DMS153 treated with DMSO at 0.1 percent for 48 hours (cell line): Measurements from ENCODE around the gene KCTD7.
"Not testable (repeated sequence)": the region's sequence is repeated elsewhere in the genome, so short reads cannot be mapped to it uniquely, and the experiment has no call there.

Experiments used
- DNase-seq: peaks from one replicate; lab custom pipeline; 2025; ENCODE audit not compliant: unreplicated experiment; lab: John Stamatoyannopoulos, UW

KCTD7 gene

DNA sequence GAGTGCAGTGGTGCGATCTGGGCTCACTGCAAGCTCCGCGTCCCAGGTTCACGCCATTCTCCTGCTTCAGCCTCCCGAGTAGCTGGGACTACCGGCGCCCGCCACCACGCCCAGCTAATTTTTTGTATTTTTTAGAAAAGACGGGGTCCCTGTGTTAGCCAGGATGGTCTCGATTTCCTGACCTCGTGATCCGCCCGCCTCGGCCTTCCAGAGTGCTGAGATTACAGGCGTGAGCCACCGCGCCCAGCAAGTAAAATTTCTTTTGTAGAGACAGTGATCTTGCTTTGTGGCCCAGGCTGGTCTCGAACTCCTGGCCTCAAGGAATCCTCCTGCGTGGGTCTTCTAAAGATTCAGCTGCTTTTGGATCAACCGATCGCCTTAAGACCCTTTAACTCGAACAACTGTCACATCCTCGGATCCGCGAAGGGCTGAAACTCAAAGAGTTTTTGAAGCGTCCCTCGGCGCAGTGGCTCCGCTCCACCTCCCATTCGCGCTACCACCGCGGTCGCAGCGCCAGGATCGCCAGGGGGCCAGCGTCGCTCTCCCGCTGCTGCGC, 25.1 kb downstream of the KCTD7 start:
- not testable (repeated sequence) for DNase-seq

DNA sequence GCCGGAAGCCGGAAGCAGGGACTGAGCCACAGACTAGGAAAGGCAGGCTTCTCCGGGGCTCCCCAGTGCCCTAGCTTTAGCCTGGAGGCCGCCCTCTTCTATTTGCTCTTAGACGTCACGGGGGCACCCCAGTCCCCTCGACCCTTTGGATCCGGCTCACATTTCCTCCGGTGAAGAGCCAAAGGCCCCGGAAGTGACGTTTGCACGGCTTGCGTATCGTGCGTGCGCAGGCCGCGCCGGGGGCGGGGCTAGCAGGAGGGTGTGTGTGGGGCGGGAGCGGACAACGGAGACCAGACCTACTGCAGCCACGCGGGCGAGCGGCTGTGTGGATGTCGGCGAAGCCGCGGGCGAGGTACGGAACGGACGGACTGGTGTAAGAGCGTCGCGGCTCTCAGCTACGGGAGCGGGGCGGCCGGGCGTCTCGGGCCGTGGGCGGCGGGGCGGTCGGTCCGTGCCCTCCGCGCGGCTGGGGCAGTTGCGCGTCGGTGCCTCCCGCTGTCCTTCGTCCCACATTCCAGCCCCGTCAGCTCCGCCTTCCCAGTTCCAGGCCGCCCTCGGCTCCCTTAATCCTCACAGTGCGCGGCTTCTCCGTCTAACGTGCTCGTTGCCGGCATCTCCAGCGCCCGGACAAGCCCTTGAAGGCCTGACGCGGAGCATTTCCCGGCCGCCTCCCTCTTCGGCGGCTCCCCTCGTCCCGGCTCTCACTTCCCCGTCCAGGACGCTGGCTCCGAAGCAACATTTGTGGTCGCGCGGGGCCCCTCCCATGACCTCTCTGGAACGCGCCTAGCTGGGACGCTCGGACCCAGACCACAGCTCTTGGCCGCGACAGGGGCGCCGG, 25.8 kb downstream of the KCTD7 start:
- DNase-seq, result peak; percentile 91

DNA sequence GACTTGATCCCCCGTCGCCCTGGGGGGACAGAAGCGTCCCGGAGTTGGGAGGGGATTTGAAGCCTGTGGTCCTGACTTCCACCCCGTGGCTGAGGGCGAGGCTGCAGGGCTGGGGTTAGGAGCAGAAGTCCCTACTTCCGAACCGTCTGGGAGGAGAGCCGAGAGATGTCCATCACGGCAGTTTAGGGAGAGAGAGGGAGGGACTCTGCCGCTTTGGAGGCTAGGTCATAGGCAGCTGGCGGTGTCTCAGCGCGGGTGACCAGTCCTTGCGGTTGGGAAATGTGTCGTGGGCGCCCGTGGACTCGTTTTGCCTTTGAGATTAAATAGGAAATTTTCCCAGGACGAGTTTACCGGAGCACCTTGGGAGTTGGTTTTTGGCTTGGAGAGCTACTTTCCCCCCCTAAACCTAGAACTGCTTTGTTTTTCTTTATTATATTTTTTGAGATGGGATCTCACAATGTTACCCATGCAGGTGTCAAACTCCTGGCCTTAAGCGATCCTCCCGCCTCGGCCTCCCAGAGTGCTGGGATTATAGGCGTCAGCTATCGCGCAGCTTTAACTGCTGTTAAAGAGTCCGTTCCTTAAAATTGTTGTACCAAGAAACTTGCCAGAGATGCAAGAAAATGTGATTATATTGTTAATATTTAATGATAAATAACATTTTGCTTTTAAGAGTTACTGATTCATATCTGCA, 26.6 kb downstream of the KCTD7 start:
- not testable (repeated sequence) for DNase-seq

DNA sequence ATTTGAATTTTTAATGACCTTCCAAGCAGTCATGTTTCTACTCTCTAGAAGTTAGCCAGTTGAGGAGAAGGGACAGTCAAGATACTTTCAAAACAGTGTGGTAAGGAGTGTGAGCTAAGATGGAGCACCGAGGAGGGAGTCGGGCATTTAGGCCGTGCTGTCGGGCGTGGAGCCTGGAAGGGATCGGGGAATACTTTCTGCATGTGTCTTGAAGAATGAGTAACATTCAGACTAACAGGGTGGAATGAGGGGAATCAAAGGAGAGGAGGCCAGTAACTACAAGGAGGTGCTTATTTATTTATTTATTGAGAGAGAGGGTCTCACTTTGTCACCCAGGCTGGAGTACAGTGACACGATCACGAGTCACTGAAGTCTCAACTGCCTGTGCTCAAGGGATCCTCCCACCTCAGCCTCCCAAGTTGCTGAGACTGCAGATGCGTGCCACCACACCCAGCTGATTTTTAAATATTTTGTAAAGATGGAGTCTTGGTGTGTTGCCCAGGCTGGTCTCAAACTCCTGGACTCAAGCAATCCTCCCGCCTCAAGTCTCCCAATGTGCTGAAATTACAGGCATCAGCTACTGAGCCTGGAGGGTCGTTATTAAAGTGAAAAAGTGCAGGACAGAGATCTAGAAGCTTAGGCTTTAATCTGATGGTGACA, 27.3 kb downstream of the KCTD7 start:
- DNase-seq, result not testable (repeated sequence)

DNA sequence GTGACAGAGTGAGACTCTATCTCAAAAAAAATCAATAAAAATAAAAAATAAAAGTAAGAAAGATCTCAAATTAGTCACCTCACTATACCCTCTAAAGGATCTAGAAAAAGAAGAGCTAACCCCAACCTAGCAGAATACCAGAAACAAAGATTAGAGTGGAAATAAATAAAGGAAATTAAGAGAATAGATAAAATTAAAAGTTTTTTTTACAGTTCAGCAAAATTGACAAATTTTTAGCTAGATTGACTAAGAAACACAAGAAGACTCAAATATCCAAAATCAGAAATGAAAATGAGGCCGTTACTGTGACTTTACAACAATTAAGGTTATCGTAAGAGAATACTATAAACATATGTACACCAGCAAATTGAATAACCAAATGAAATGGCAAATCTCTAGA, 29.1 kb downstream of the KCTD7 start:
- DNase-seq, result no peak

DNA sequence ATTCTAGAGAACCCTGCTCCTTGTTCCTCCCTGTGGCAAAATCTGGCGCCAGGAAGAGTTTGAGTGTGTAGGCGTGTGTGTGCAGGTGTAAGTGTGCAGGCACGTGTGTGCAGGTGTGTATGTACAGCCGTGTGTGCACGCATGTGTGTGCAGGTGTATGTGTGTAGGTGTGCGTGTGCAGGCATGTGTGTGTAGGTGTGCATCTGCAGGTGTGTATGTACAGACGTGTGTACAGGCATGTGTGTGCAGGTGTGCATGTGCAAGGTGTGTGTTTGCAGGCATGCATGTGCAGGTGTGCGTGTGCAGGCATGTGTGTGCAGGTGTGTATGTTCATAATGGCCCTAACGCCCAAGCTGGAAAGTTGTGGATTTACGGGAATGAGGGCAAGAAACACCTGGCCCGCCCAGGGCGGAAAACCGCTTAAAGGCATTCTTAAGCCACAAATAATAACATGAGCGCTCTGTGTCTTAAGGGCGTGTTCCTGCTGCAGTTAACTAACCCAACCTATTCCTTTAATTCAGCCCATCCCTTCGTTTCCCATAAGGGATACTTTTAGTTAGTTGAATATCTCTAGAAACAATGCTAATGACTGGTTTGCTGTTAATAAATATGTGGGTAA, 34.1 kb downstream of the KCTD7 start:
- no peak for DNase-seq

DNA sequence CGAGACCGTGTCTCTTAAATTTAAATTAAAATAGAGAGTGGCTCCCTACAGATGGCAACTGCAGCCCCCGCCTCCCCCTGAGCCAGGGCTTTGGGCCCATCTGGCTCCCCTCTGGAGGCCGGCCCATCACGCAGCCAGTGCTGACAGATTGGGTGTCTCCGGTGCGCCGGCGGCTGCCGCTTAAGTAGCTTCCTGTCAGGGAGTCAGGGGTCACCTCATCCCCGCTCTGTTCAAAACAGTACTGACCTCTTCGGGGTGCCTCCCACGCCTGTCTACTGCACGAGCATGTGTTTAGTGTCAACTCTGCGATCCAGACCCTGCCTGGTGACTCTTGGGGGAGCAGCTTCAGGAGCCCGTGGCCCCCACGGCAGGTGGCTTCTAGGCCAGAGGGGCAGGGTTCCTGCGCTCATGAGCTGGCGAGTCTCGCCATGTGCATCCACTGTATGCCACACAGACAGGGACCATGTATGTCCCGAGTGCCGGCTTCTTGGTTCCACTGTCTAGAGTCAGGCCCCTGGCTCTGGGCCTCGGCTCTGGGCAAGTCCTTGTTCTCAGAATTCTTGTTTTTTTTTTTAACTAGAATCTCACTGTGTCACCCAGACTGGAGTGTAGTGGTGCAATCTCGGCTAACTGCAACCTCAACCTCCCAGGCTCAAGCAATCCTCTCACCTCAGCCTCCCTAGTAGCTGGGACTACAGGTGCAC, 36.1 kb downstream of the KCTD7 start:
- DNase-seq, result no peak

DNA sequence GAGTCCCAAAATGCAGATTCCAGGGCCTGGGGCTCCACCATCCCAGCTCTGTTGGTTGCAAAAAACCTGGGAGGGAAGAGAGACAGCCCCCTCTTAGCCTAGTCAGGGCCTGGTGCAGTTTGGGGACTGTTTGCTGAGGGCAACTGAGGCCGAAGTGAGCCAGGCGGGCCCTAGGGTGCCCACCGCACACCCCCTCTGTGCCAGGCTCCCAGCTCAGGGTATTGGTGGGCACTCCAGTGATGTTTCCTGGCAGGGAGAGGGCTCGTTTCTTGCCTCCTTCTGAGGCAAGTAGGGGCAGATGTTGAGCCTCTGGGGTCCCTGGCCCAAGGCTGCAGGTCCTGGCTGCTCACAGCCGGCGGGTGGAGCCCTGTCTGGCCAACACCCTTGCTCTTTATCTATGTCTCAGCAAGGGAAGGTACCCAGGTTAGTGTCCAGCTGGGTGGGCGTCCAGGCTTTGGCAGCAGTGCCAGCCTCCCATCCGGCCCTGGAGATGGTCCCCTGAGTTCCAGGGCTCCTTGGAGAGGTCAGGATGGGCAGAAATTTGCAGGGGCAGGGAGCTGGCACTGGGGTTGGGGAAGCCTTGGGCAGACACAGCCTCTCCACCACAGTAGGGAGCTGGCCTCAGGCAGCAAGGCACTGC, 37.8 kb downstream of the KCTD7 start:
- DNase-seq, result no peak

DNA sequence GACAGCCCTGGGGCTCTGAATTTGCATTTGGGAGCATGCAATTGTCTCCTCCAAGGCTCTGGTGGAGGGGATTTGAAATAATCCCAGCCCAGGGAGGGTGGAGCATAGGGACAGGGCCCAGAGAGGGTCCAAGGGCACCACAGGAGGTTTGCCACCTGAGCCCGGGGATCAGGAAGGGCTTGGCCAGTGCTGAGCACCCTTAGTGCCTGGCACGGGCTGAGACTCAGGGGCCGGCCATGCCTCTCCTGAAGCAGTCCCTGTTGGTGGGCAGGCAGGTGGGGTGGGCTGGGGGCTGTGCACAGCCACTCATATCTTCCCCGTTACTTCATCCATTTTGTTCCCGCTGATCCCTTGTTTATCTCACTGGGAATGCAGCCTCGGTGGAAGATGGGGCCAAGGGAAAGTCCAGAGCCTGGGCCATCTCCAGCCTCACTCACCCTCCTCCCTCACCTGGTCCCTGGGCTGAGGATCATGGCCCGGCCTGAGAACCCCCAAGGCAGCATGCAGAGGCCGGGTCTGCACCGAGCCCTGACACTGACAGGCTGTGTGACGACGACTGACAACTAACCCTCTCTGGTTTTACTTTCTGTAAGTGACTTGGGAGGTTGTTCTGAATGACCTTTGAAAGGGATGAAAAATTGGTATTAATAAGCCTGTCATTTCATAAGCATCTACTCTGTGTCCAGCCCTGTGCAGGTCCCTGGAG, 38.5 kb downstream of the KCTD7 start:
- DNase-seq, result no peak

DNA sequence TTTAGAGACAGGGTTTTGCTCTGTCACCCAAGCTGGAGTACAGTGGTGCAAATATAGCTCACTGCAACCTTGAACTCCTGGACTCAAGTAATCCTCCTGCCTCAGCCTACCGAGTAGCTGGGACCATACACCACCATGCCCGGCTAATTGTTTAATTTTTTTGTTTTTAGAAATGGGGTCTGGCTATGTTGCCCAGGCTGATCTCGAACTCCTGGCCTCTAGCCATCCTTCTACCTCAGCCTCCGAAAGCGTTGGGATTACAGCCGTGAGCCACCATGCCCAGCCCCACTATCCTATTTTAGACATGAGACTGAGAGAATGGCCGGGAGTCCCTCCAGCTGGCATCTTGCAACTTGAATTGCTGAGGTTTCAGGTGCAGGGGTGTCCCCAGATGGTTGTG, 39.4 kb downstream of the KCTD7 start:
- no peak for DNase-seq

DNA sequence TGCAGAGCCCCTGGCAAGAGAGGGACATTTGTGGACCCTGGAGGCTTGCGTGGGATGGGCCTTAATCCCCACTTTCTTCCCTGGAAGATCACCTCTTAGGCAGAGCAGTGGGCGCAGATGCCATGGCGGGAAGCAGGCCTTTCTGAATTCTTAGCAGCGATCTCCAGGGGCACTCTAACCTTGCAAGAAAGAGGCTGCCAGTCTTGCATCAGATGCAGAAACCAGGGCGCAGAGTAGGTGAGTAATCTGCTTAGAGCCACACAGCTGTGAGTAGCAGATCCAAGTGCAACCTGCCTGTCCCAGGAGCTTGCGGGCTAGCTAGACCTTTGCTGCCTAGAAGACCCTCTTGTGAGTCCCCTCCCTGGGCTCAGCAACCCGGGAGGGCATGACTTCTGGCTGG, 40.0 kb downstream of the KCTD7 start:
- DNase-seq, result no peak

DNA sequence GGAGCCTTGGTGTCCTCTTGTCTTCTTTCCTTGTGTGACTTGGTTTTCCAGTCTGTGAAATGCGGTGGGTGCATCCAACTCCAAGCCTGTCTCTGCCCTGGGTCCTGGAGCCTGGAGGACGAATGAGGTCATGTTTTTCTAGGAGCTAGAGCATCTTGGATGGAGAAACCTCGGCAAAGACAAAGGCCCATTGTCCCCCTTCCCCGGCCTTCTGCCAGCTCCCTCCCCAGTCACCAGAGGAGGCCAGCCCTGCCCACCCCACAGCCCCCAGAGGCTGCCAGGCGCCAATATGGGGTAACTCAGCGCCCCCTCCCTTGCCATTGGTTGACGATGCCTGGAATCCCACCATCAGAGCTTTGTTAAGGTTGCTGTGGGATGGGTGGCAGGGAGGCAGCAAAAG, 40.4 kb downstream of the KCTD7 start:
- no peak for DNase-seq

DNA sequence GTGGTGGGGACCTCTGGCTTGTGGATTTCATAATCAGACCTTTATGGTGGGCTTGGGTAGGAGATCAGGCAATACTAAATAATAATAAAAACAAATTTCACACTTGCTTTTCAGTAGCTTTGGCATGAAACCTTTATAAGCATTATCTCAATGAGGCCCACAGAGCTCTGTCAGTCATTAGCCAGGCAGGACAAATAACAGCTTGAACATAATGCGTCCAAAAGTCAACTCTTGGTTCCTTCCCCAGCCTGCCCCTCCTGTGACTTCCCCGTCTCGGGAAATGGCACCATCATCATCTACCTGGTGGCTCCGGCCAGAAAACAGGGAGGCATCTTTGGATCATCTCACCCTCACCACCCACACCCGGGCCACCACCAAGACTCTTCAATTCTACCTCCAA, 40.8 kb downstream of the KCTD7 start:
- DNase-seq, result no peak

DNA sequence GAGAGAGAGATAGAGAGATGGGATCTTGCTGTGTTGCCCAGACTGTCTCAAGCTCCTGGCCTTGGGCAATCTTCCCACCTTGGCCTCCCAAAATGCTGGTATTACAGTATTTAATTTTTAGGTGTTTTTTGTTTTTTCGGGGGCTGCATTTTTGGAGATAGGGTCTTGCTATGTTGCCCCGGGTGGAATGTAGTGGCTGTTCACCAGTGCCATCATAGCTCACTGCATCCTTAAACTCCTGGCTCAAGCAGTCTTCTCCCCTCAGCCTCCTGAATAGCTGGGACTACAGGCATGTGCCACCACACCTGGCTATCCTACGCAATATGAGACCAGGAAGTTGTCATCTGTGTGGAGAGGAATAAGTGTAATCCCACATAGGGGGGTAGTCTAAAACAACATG, 42.4 kb downstream of the KCTD7 start:
- no peak for DNase-seq

DNA sequence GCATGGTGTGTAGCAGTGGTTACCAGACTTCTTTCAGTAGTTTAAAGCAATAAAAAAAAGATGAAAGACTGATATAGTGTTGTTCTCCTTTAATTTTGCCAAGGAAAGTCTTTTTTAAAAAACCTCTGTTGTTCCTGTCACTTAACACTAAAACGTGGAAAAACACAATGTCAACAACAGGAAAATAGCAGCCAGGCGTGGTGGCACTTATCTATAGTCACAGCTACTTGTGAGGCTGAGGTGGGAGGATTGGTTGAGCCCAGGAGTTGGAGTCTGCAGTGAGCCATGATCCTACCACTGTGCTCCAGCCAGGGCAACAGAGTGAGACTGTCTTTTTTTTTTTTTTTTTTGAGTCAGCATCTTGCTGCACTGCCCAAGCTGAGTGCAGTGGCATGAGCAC, 42.8 kb downstream of the KCTD7 start:
- DNase-seq, result not testable (repeated sequence)

DNA sequence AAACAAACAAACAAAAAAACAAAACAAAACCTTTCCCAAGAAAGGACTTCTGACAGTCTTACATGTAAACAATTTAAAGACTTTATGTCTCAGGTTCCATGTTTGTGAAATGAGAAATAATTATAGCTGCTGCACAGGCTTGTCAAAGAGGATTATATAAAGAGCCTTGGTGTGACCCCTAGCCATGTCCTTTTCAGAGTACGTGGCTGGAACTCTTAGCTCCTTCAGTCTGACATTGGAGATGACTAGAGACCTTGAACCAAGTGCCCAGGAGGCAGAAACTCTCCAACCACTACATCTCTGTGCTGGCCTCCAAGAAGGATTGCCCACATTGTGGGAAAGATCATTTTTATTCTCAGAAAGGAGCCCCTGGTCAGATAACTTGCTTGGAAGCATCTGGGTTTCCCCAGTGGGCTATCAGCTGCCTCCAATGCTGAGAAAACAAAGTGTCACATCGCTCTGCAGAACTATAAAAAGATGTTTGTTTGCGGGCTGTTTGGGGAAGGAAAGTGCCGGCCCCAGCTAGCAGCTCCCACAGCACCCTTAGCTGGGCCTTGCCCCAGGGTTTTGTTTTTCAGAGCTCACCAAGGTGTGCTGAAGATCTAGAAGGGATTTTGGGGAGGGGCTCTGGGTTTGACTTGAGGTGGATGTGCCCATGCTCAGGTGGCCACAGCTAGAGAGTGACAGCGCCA, 43.9 kb downstream of the KCTD7 start:
- not testable (repeated sequence) for DNase-seq

DNA sequence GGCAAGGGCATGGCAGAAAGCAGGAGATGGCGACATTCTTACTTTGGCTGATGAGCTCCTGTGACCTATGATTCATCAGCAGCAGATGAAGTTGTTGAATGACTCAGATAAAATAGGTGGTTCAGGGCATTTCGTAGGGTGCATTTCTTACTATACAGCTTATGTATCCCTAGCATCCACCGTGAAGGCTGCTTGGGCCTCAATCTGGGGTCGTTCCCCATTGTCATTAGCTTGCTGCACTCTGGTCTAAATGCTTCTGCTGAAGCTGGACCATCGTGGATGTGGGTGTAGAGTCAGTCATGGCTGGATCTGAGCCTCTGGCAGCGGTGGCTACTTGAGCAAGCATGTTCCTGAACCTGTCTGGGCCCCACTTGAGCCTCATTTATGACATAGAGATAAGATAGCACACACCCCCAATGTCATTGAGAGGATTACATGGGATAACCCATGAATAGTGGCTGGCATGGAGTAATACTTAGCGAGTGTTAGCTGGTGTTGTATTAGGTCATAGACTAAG, 44.5 kb downstream of the KCTD7 start:
- DNase-seq, result not testable (repeated sequence)

DNA sequence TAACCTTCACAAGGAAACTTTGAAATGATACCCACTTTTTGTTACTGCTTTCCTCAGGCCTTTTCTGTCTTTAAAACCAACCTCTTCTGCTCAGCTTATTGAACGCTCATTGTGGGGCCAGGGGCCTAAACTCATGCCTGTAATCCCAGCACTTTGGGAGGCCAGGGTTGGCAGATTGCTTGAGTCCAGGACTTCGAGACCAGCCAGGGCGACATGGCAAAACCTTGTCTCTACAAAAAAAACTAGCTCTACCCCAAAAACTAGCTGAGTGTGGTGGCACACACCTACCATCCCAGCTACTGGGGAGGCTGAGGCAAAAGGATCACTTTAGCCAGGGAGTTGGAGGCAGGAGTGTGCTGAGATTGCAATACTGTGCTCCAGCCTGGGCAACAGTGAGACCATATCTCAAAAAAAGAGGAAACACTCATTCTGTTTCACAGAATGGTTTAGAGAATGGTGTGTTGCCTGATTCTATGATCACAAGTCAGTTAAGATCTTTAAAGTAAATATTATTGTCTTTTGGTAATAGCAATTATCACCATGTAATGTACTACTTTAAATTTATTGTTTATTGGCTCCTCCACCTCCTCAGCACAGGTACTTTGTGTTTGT, 51.1 kb downstream of the KCTD7 start:
- no peak for DNase-seq
